ENCODE measurements around the gene HOXD4.
A peak's percentile ranks its signal among the peaks of the same experiment; 100 is the strongest.

HOXD4 gene

DNA sequence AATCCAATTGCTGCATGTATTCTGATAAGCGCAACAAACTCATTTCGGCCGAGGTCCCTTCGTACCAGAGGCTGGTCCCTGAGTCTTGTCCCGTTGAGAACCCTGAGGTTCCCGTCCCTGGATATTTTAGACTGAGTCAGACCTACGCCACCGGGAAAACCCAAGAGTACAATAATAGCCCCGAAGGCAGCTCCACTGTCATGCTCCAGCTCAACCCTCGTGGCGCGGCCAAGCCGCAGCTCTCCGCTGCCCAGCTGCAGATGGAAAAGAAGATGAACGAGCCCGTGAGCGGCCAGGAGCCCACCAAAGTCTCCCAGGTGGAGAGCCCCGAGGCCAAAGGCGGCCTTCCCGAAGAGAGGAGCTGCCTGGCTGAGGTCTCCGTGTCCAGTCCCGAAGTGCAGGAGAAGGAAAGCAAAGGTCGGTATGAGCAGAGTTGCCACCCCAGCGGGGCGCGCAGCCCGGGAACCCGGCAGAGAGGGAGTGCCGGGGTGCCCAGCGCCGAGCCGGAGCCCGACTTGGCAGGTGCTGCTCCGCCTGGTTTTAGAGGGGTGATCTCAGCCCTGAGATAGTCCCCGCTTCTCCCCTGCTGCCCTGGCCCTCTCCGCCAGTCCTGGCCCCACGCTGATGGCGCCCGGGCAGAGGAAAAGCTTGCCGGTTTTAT is 34.1 kb upstream of the HOXD4 start:
- H3K9me3 Mint-ChIP-seq = no peaks in the 10 kb centered on the region
- TF ChIP-seq CTCF (IDR thresholded peaks at IDR 0.05) = no peak
- peak overlapping the region; percentile 86 for H3K4me3 Mint-ChIP-seq
- H3K27ac Mint-ChIP-seq = peak overlapping the region; percentile 93
- H3K4me1 Mint-ChIP-seq = peaks cover 85% of the 10 kb centered on the region
- DNase-seq = peak; percentile 20
- H3K27me3 Mint-ChIP-seq (ENCODE audit: low read depth, poor library complexity) = peaks cover 63% of the 10 kb centered on the region
- H3K36me3 Mint-ChIP-seq (ENCODE audit: low read depth) = no peaks in the 10 kb centered on the region

- TF ChIP-seq CTCF (IDR thresholded peaks at IDR 0.05) = no peak
- peak; percentile 11 for DNase-seq
- H3K4me1 Mint-ChIP-seq = peaks cover 79% of the 10 kb centered on the region
- H3K27me3 Mint-ChIP-seq (ENCODE audit: low read depth, poor library complexity) = peaks cover 57% of the 10 kb centered on the region
- no peaks in the 10 kb centered on the region for H3K9me3 Mint-ChIP-seq
- H3K27ac Mint-ChIP-seq = peak overlapping the region; percentile 56
- no peaks in the 10 kb centered on the region for H3K36me3 Mint-ChIP-seq (ENCODE audit: low read depth)
- H3K4me3 Mint-ChIP-seq = peak overlapping the region; percentile 86
These were observed 33.5 kb upstream of the HOXD4 start for GRCh38 chr2:176117823-176118371.

DNA sequence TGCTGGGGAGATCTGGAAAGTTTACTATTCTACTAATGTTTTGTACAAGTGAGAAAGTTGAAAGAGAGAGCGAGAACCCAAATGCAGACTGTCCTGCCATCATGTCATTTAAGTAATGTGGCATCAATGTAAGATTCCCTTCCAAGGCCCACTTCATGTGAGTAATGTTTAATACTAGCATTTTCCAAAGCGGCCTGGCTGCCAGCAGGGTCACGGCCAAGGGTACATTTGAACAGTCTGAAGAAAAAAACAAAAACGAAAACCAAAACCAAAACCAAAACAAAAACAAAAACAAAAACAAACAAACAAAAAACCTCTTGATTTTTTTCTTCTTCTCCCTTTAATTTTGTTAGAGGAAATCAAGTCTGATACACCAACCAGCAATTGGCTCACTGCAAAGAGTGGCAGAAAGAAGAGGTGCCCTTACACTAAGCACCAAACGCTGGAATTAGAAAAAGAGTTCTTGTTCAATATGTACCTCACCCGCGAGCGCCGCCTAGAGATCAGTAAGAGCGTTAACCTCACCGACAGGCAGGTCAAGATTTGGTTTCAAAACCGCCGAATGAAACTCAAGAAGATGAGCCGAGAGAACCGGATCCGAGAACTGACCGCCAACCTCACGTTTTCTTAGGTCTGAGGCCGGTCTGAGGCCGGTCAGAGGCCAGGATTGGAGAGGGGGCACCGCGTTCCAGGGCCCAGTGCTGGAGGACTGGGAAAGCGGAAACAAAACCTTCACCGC is 32.6 kb upstream of the HOXD4 start:
- H3K36me3 Mint-ChIP-seq (ENCODE audit: low read depth) = peaks cover 2% of the 10 kb centered on the region
- peaks cover 70% of the 10 kb centered on the region for H3K4me1 Mint-ChIP-seq
- peak; percentile 77 for DNase-seq
- peak overlapping the region; percentile 86 for H3K4me3 Mint-ChIP-seq
- peak; percentile 72 for TF ChIP-seq CTCF (IDR thresholded peaks at IDR 0.05)
- H3K27me3 Mint-ChIP-seq (ENCODE audit: low read depth, poor library complexity) = peaks cover 48% of the 10 kb centered on the region
- H3K27ac Mint-ChIP-seq = peak overlapping the region; percentile 97
- H3K9me3 Mint-ChIP-seq = no peaks in the 10 kb centered on the region

- DNase-seq = no peak
- no peak for TF ChIP-seq CTCF (IDR thresholded peaks at IDR 0.05)
- peaks cover 68% of the 10 kb centered on the region for H3K4me1 Mint-ChIP-seq
- H3K9me3 Mint-ChIP-seq = no peaks in the 10 kb centered on the region
- H3K27ac Mint-ChIP-seq = peak overlapping the region; percentile 99
- H3K36me3 Mint-ChIP-seq (ENCODE audit: low read depth) = peaks cover 13% of the 10 kb centered on the region
- H3K4me3 Mint-ChIP-seq = peak overlapping the region; percentile 86
- peaks cover 33% of the 10 kb centered on the region for H3K27me3 Mint-ChIP-seq (ENCODE audit: low read depth, poor library complexity)
These were observed 30.8 kb upstream of the HOXD4 start for GRCh38 chr2:176120364-176121189.

GRCh38 chr2:176121190-176122051 is 29.9 kb upstream of the HOXD4 start:
- Mint-ChIP-seq H3K27me3 (ENCODE audit: low read depth, poor library complexity) (peaks cover 26% of the 10 kb centered on the region), H3K27ac (peak overlapping the region; percentile 99), H3K9me3 (no peaks in the 10 kb centered on the region), H3K4me1 (peaks cover 69% of the 10 kb centered on the region), H3K36me3 (ENCODE audit: low read depth) (peaks cover 13% of the 10 kb centered on the region), H3K4me3 (peak overlapping the region; percentile 86)
- no peak for DNase-seq
- TF ChIP-seq CTCF (IDR thresholded peaks at IDR 0.05) = no peak
